Endodermal cell (in vitro differentiated cells): ENCODE measurements around the gene SORCS2. TPM values are rescaled to one million over a fixed set of nuclear protein-coding genes. Genes with fewer than 3 reads are reported as not detected.

ENCODE experiments used
- DNase-seq: peaks from one replicate; pipeline ENCODE4 v3.0.0-alpha.2; 2017
- H3K27ac ChIP-seq: 2 replicates; pipeline ENCODE4 v1.5.1; 2013; ENCODE audit warnings: mild to moderate bottlenecking, low read depth, low read length, moderate library complexity
- H3K27me3 ChIP-seq: 2 replicates; pipeline ENCODE4 v1.6.1; 2013; ENCODE audit warnings: mild to moderate bottlenecking, low read length, moderate library complexity; ENCODE audit not compliant: insufficient read depth, control insufficient read depth, poor library complexity, severe bottlenecking
- H3K36me3 ChIP-seq: 2 replicates; pipeline ENCODE4 v1.7.0; 2013; ENCODE audit warnings: mild to moderate bottlenecking, low read length, moderate library complexity; ENCODE audit not compliant: control insufficient read depth, insufficient read depth
- H3K4me1 ChIP-seq: one replicate; pipeline ENCODE4 v1.7.0; 2013; ENCODE audit warnings: low read length; ENCODE audit not compliant: control insufficient read depth, insufficient read depth
- H3K4me3 ChIP-seq: 2 replicates; pipeline ENCODE4 v1.5.1; 2013; ENCODE audit warnings: mild to moderate bottlenecking, low read length, moderate library complexity
- H3K9ac ChIP-seq: 2 replicates; pipeline ENCODE4 v1.6.1; 2013; ENCODE audit warnings: mild to moderate bottlenecking, low read length, moderate library complexity; ENCODE audit not compliant: poor library complexity, severe bottlenecking; ENCODE audit errors: extremely low read depth
- H3K9me3 ChIP-seq: 2 replicates; pipeline ENCODE4 v1.6.1; 2013; ENCODE audit warnings: mild to moderate bottlenecking, low read length, moderate library complexity; ENCODE audit not compliant: control insufficient read depth
- H3K27ac Mint-ChIP-seq: 2 replicates; pipeline ENCODE4 v1.8.0; 2020; ENCODE audit warnings: mixed read lengths
- H3K27me3 Mint-ChIP-seq: 2 replicates; pipeline ENCODE4 v1.8.0; 2021; ENCODE audit warnings: mild to moderate bottlenecking, mixed read lengths; ENCODE audit not compliant: insufficient read depth
- H3K36me3 Mint-ChIP-seq: 2 replicates; pipeline ENCODE4 v1.8.0; 2020; ENCODE audit warnings: low read depth, mixed read lengths
- H3K4me1 Mint-ChIP-seq: 2 replicates; pipeline ENCODE4 v1.8.0; 2020; ENCODE audit warnings: mixed read lengths
- H3K4me3 Mint-ChIP-seq: 2 replicates; pipeline ENCODE4 v1.8.0; 2020; ENCODE audit warnings: mild to moderate bottlenecking, moderate library complexity, mixed read lengths
- H3K9me3 Mint-ChIP-seq: 2 replicates; pipeline ENCODE4 v1.8.0; 2020; ENCODE audit warnings: mild to moderate bottlenecking, mixed read lengths
- whole genome bisulfite sequencing, 2 experiments: methylation state at CpG; one replicate each; pipeline versions ENCODE4 v1.1.5 to v1.1.7; 2013; ENCODE audit warnings: missing lambda C conversion rate in 2 of 2, mixed read lengths in 1 of 2; ENCODE audit not compliant: insufficient coverage in 1 of 2, insufficient read length in 1 of 2; 5-methylcytosine and 5-hydroxymethylcytosine counted together
- total RNA-seq, 2 donors: library from RNA; stranded (reverse); fragmentation: NEBNext Ultra II Directional in 1 of 2; extraction: Animal tissue kit (Norgen Biotek cat#: 25700) in 1 of 2; gene quantifications; 2 replicates in 1 of 2; 3 replicates in 1 of 2; pipeline ENCODE4 v1.2.1, GENCODE V29; 2021
- TF ChIP-seq, protein P1 (sequence below): fragments of 200-600 bp; sonication (generic); conservative IDR thresholded peaks from 2 replicates; pipeline ENCODE4 v1.5.0; 2021; ENCODE audit warnings: antibody characterized with exemption, mild to moderate bottlenecking

The SORCS2 gene
- total RNA-seq, 2 donors from 2014 or later: 1.4 to 1.9 TPM

DNA sequence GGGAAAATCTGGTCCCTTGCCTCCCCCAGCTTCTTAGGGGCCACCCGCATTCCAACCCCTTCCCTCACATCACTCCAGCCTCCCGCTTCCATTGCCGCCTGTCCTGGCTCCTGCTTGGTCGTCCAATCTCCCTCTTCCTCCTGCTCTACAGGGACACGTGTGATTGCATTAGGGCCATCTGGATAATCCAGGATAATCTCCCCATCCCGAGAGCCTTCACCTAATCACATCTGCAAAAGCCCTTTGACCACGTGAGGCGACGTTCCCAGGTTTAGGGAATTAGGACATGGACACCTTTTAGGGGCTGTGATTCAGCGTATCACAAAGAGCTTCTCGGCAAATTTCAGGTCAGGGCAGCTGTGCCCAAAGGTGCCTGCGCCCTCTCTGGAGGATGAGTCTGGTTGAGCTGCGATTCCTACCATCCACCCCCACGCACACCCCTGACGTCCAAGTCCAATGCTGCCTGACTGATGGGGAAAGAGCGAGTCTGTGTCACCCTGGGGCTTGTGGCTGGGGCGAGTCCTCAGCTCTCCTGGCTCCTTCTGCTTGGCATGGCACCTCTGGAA lies 137.8 kb downstream of the SORCS2 start:
- Mint-ChIP-seq H3K27me3 (peaks cover 42% of the 10 kb centered on the region), H3K4me1 (no peaks in the 10 kb centered on the region), H3K27ac (no peak overlapping the region), H3K36me3 (no peaks in the 10 kb centered on the region), H3K4me3 (no peak overlapping the region), H3K9me3 (no peaks in the 10 kb centered on the region)
- Histone ChIP-seq H3K9ac (no peak overlapping the region), H3K27ac (no peak overlapping the region), H3K36me3 (no peaks in the 10 kb centered on the region), H3K27me3 (peaks cover 42% of the 10 kb centered on the region), H3K4me3 (no peak overlapping the region), H3K4me1 (no peaks in the 10 kb centered on the region), H3K9me3 (no peaks in the 10 kb centered on the region)
- no peak for DNase-seq
- 87 to 90% methylated on average over 15 to 17 of the region's 17 CpGs for WGBS, 2 experiments
- TF ChIP-seq, protein P1, sequence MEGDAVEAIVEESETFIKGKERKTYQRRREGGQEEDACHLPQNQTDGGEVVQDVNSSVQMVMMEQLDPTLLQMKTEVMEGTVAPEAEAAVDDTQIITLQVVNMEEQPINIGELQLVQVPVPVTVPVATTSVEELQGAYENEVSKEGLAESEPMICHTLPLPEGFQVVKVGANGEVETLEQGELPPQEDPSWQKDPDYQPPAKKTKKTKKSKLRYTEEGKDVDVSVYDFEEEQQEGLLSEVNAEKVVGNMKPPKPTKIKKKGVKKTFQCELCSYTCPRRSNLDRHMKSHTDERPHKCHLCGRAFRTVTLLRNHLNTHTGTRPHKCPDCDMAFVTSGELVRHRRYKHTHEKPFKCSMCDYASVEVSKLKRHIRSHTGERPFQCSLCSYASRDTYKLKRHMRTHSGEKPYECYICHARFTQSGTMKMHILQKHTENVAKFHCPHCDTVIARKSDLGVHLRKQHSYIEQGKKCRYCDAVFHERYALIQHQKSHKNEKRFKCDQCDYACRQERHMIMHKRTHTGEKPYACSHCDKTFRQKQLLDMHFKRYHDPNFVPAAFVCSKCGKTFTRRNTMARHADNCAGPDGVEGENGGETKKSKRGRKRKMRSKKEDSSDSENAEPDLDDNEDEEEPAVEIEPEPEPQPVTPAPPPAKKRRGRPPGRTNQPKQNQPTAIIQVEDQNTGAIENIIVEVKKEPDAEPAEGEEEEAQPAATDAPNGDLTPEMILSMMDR: peak; percentile 34

DNA sequence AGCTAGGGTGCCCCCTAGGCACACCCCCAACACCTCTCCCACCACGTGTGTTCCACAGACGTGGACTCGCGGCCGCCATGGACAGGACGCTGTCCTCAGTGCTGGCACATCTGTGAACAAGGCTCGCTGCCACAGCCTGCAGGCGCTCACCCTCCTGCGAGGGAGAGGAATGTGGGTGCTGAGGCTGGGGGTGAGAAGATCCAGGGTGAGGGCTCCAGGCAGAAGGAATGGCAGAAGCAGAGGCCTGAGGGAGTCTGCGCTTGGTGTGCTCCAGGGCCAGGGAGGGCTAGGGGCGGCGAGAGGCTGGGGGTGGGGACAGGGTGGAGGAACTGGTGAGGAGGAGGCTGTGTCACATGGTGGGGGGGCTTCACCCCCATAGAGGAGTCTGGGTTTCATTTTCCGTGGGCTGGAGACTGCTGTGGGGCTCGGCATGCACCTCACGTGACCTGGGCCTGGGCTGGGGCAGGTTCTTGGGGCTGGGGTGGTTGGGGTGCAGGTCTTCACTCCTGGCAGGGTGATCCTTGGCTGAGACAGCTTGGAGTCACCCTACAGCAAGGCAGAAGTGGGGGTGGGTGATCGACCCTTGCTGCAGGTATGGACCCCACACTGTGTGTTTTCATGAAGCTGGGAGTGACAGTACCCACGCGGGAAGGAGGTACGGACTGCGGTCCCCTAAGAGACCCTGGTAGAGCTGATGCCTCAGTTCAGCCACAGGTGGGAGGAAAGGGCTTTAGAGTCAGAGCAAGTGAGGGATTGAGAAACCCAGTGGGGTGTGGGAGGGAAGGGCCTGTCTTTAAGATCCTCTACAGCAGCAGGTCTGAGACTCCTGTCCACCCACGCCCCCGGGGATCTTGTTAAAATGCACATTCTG lies 138.7 kb downstream of the SORCS2 start:
- Mint-ChIP-seq H3K27me3 (peaks cover 43% of the 10 kb centered on the region), H3K27ac (no peak overlapping the region)
- no peak overlapping the region for H3K27ac ChIP-seq

DNA sequence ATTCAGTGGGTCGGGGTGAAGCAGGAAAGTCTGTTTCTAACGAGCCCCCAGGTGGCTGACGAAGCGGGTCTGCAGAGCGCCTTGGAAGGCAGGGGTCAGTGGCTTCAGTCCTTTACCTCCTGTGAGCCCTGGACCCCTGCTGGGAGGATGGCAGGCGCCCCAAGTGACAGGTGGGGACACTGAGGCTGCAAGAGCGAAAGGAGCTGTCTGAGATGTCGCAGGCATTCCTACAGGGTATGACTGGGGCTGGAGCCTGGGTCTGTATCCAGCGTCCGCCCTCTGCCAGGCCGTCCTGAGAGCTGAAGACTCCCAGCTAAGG lies 139.3 kb downstream of the SORCS2 start:
- WGBS, 2 experiments: 89 to 92% methylated on average over 11 of the region's 11 CpGs
- no peaks in the 10 kb centered on the region for H3K4me1 ChIP-seq
- Mint-ChIP-seq H3K9me3 (no peaks in the 10 kb centered on the region), H3K4me3 (no peak overlapping the region), H3K27me3 (peaks cover 43% of the 10 kb centered on the region), H3K36me3 (no peaks in the 10 kb centered on the region), H3K4me1 (no peaks in the 10 kb centered on the region), H3K27ac (no peak overlapping the region)
- no peak for DNase-seq
- H3K9ac ChIP-seq: no peak overlapping the region
- no peak overlapping the region for H3K4me3 ChIP-seq
- H3K27ac ChIP-seq: no peak overlapping the region
- no peaks in the 10 kb centered on the region for H3K9me3 ChIP-seq
- no peaks in the 10 kb centered on the region for H3K36me3 ChIP-seq
- TF ChIP-seq, protein P1: no peak
- peaks cover 42% of the 10 kb centered on the region for H3K27me3 ChIP-seq

More for the DNA sequence above, 138.7 kb downstream of the SORCS2 start:
- Histone ChIP-seq H3K9ac (no peak overlapping the region), H3K27me3 (peaks cover 42% of the 10 kb centered on the region), H3K4me1 (no peaks in the 10 kb centered on the region), H3K9me3 (no peaks in the 10 kb centered on the region), H3K4me3 (no peak overlapping the region), H3K36me3 (no peaks in the 10 kb centered on the region)
- no peak for DNase-seq
- Mint-ChIP-seq H3K36me3 (no peaks in the 10 kb centered on the region), H3K4me3 (no peak overlapping the region), H3K9me3 (no peaks in the 10 kb centered on the region), H3K4me1 (no peaks in the 10 kb centered on the region)
- TF ChIP-seq, protein P1: no peak
- WGBS, 2 experiments: 87 to 92% methylated on average over 6 to 22 of the region's 22 CpGs
